NOMO-1 treated with DMSO at 0.1 percent for 48 hours (cell line): Measurements from ENCODE around the gene MAPK8.

Source experiments
- DNase-seq: peaks from one replicate; lab custom pipeline; 2025; ENCODE audit not compliant: unreplicated experiment; lab: John Stamatoyannopoulos, UW

Gene MAPK8

GRCh38 chr10:48472501-48473069, 166.1 kb downstream of the MAPK8 start:
- DNase-seq = peak; percentile 14

- no peak for DNase-seq
Observed at GRCh38 chr10:48473704-48474103, 167.2 kb downstream of the MAPK8 start.

DNA sequence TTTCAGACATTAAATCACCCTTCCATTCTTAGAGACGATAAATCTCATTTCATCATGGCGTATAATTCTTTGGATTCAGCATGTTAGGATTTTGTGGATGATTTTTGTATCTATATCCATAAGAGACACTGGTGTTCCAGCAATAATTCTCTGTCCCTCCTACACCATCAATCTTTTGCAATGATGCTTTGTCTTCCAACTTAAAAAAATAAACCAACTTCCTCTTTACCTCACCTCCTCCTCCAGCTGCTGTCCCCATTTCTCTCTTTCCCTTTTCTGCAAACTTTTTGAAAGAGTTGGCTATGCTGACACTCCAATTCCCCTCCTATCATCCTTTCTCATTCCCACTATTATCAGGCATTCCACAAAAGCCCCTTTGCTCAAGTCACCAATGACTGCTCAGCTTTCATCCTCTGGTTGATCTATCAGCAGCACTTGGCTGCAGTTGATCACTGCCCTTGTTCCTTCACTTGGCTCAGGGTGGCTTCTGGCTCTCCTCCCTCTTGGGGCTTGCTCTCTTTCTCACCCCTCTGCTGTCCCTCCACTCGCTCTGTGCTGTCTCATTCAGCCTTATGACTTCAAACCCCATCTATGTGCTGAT, 168.4 kb downstream of the MAPK8 start:
- DNase-seq = peak; percentile 63

- no peak for DNase-seq
Observed at GRCh38 chr10:48475943-48476278, 169.4 kb downstream of the MAPK8 start.

GRCh38 chr10:48476279-48476982, 170.0 kb downstream of the MAPK8 start:
- DNase-seq = no peak

DNA sequence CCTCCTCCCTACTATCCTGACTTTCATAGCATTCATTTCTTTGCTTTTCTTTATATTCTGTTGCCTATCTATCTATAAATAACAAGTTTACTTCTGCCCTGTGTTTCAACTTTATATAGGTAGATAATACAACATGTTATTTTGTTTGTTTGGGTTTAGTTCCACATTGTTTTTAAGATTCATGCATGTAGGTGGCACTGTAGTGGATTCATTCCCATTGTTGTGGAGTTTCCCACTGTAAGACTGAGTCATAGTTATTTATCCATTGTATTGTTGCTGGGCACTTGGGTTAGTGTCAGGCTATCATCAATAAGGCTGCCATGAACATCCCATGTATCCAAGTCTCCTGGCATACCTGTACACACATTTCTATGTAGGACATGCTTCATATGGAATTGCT, 170.7 kb downstream of the MAPK8 start:
- DNase-seq = no peak

GRCh38 chr10:48477616-48478015, 171.1 kb downstream of the MAPK8 start:
- DNase-seq = no peak

DNA sequence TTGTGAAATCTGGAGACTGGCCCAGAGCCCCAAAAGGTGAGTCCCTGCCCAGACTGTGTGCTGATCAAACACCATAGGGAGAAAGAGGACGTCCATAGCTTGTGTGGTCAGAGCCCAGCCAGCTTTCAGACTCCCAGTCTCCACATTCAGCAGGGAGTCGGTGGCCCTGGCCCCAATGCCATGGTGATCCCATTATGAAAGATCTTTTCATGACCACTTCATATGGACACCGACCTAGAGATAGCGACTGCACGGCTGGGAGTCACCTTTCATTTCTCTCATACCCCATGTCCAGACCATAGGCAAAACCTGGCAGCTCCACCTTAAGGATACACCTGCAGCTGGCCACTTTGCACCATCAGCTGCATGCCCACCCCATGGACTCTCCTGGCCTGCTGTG, 172.0 kb downstream of the MAPK8 start:
- DNase-seq = no peak

- peak; percentile 36 for DNase-seq
Observed at GRCh38 chr10:48478980-48479811, 172.7 kb downstream of the MAPK8 start.

DNA sequence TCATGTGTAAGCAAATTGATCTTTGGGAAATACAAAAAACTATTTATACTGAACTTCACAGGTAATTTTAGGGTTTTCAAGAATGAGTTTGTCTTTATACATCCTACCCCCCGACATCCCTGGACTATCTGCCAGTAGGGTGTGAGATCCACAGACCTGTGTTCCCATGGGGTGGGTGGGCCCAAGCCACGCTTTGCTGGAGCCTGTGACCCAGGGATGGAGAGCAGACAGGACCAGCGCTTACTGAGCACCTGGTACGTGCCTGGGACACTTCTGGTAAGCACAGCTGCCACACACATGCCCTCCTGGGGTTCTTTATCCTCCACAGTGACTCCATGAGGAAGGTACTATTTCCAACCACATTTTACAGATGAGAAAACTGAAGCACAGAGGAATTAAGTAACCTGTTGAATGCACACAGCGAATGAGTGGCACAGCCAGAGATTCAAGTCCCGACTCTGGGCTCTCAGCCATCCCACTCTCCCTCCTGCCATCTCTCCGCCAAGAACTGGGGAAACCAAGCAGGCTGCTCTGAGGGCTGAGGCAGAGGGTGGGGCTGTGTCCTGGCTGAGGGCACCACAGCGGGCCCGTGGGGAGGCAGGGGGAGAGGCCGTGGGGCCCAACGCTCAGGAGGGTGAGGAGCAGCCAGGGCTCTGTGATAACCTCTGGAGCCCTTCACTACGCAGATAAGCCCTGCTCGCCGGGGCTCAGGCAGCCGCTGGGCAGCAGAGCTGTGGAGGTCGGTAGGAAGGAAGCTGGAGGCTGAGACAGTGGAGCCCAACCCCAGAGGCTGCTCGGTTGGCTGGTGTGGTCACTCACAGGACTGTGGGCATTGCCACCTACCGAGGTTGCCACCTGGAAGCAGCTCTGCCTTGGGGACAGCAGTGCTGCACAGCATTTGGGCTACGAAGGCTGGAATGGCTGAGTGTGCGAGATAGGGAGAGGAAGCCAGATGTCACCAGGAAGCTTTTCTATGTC, 174.2 kb downstream of the MAPK8 start:
- DNase-seq = no peak

DNA sequence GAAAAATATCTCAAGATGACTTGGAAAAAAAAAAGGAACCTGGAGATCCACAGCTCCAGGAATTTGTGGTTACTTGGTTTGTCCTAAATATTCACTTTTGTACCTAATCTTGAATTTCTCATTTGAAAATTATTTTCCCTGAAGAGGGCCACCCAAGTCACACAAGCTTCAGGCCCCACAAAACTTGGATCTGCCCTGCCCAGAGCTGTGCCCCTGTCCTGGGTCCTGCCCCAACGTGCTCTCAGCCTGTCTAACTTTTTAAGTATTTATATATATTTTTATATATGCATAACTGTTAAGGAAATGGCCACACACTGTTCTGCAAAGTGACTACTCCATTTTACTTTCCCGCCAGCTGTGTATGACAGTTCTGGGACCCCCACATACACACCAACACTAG, 174.9 kb downstream of the MAPK8 start:
- no peak for DNase-seq

- DNase-seq = no peak
Observed at GRCh38 chr10:48482207-48482606, 175.7 kb downstream of the MAPK8 start.

DNA sequence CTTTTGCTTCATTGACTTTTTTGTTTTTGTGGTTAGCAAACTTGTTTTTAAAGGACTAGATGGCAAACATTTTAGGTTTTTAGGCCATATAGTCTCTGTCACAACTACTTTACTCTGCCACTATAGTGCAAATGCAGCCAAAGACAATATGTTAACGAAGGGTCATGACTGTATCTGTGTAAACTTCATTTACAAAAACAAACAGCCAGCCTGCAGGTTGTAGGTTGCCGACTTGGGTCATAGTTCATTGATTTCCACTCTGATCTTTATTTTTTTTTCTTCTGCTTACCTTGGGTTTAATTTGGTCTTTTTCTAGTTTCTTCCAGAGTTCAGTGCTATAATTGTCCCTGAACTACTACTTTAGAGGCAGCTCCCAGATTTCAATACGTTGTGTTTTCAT, 178.4 kb downstream of the MAPK8 start:
- DNase-seq = no peak

- no peak for DNase-seq
Observed at GRCh38 chr10:48485711-48486110, 179.2 kb downstream of the MAPK8 start.

DNA sequence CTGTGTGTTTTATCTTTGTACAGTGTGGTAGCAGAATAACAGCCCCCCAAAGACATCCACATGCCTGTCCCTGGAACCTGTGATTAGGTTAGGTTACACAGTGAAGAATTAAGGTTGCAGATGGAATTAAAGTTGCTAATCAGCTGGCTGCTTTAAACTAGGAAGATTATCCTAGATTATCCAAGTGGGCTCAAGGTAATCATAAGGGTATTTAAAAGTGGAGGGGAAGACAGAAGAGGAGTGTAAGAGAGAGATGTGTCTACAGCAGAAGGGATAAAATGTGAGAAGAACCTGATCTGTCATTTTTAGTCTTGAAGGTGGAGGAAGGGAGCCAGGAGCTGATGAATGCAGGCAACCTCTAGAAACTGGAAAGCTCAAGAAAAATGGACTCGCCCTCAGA, 180.8 kb downstream of the MAPK8 start:
- DNase-seq = no peak
